Right atrium auricular region (tissue), 2 donors: ENCODE measurements around the gene GIGYF2. TPM values are rescaled to one million over a fixed set of nuclear protein-coding genes. Genes with fewer than 3 reads are reported as not detected.

Experiments
- DNase-seq: peaks from one replicate; pipeline ENCODE4 v3.0.0-alpha.2; 2019; ENCODE audit warnings: low spot score
- H3K27ac ChIP-seq, 2 donors: fragments of 200-600 bp; sonication (generic); 1 replicate in 1 of 2; 2 replicates in 1 of 2; pipeline ENCODE4 v1.5.1; 2016 to 2019
- H3K27me3 ChIP-seq, 2 donors: fragments of 200-600 bp; sonication (generic); one replicate each; pipeline versions ENCODE4 v1.5.1 to v1.6.0; 2017 to 2019
- H3K36me3 ChIP-seq: fragments of 200-600 bp; sonication (generic); one replicate; pipeline ENCODE4 v1.5.1; 2016
- H3K4me1 ChIP-seq, 2 donors: fragments of 200-600 bp; sonication (generic); one replicate each; pipeline versions ENCODE4 v1.5.1 to v1.6.0; 2017 to 2019
- H3K4me3 ChIP-seq, 2 donors: fragments of 200-600 bp; sonication (generic); 1 replicate in 1 of 2; 2 replicates in 1 of 2; pipeline ENCODE4 v1.5.1; 2017 to 2019; ENCODE audit warnings: mild to moderate bottlenecking in 1 of 2, moderate library complexity in 1 of 2
- H3K9me3 ChIP-seq, 2 donors: fragments of 200-600 bp; sonication (generic); one replicate each; pipeline ENCODE4 v1.5.1; 2019
- CTCF ChIP-seq, 2 donors: fragments of 200-600 bp; sonication (generic); IDR thresholded peaks; one replicate each; pipeline ENCODE4 v1.5.1; 2019; ENCODE audit warnings: antibody characterized with exemption in 2 of 2
- total RNA-seq, 2 donors: library from RNA; depleted of rRNA; stranded (reverse); fragments of >200 nt; gene quantifications; one replicate each; pipeline ENCODE4 v1.1.0, GENCODE V29; 2016

The GIGYF2 gene
- total RNA-seq, 2 donors from 2014 or later = 48.4 to 57.1 TPM

- TF ChIP-seq CTCF (IDR thresholded peaks at IDR 0.05) = no peak
- DNase-seq = no peak
Measured at GRCh38 chr2:232880764-232881351, 183.7 kb downstream of the GIGYF2 start.

GRCh38 chr2:232882085-232882484, 185.0 kb downstream of the GIGYF2 start:
- no peak overlapping the region for H3K27ac ChIP-seq
- no peaks in the 10 kb centered on the region for H3K4me1 ChIP-seq
- no peak for TF ChIP-seq CTCF (IDR thresholded peaks at IDR 0.05)
- no peaks in the 10 kb centered on the region for H3K9me3 ChIP-seq
- H3K27me3 ChIP-seq = no peaks in the 10 kb centered on the region
- no peaks in the 10 kb centered on the region for H3K36me3 ChIP-seq
- no peak for DNase-seq
- H3K4me3 ChIP-seq = no peak overlapping the region

More at GRCh38 chr2:232880764-232881351, 183.7 kb downstream of the GIGYF2 start:
- Histone ChIP-seq H3K4me1 (peaks cover 0 to 11% of the 10 kb centered on the region in 2 donors), H3K27ac (no peak overlapping the region), H3K9me3 (no peaks in the 10 kb centered on the region), H3K4me3 (no peak overlapping the region), H3K36me3 (no peaks in the 10 kb centered on the region), H3K27me3 (peaks cover 0 to 2% of the 10 kb centered on the region in 2 donors)

GRCh38 chr2:232882505-232883115, 185.5 kb downstream of the GIGYF2 start:
- Histone ChIP-seq H3K9me3 (no peaks in the 10 kb centered on the region), H3K36me3 (no peaks in the 10 kb centered on the region), H3K27ac (no peak overlapping the region), H3K27me3 (no peaks in the 10 kb centered on the region), H3K4me1 (no peaks in the 10 kb centered on the region), H3K4me3 (no peak overlapping the region)
- no peak for TF ChIP-seq CTCF (IDR thresholded peaks at IDR 0.05)
- DNase-seq = no peak

- no peak for TF ChIP-seq CTCF (IDR thresholded peaks at IDR 0.05)
- H3K27ac ChIP-seq = no peak overlapping the region
- H3K27me3 ChIP-seq = no peaks in the 10 kb centered on the region
- DNase-seq = no peak
- no peaks in the 10 kb centered on the region for H3K9me3 ChIP-seq
- no peaks in the 10 kb centered on the region for H3K4me1 ChIP-seq
- no peaks in the 10 kb centered on the region for H3K36me3 ChIP-seq
- H3K4me3 ChIP-seq = no peak overlapping the region
Measured at GRCh38 chr2:232883116-232883721, 186.1 kb downstream of the GIGYF2 start.

GRCh38 chr2:232884001-232884421, 186.9 kb downstream of the GIGYF2 start:
- no peaks in the 10 kb centered on the region for H3K36me3 ChIP-seq
- H3K27ac ChIP-seq = no peak overlapping the region
- no peak for TF ChIP-seq CTCF (IDR thresholded peaks at IDR 0.05)
- H3K27me3 ChIP-seq = no peaks in the 10 kb centered on the region
- no peaks in the 10 kb centered on the region for H3K9me3 ChIP-seq
- H3K4me3 ChIP-seq = no peak overlapping the region
- H3K4me1 ChIP-seq = no peaks in the 10 kb centered on the region
- no peak for DNase-seq
